Thoracic aorta (tissue), 2 donors: ENCODE data around the gene ELOVL5. TPM values are rescaled to one million over a fixed set of nuclear protein-coding genes. Genes with fewer than 3 reads are reported as not detected.

Experiments
- ATAC-seq: fragments of 150-250 bp; one replicate; pipeline ENCODE4 v1.8.0; 2017; ENCODE audit warnings: low read depth; ENCODE audit not compliant: insufficient number of reproducible peaks, low FRiP score
- DNase-seq: peaks from one replicate; pipeline ENCODE4 v3.0.0-alpha.2; 2020; ENCODE audit warnings: low spot score
- H3K27ac ChIP-seq, 2 donors: fragments of 200-600 bp; sonication (generic); 1 replicate in 1 of 2; 2 replicates in 1 of 2; pipeline ENCODE4 v1.5.1; 2016; ENCODE audit warnings: mild to moderate bottlenecking in 2 of 2, moderate library complexity in 2 of 2
- H3K27me3 ChIP-seq: fragments of 200-600 bp; sonication (generic); replicated peaks from 2 replicates; pipeline ENCODE4 v1.6.0; 2016; ENCODE audit warnings: mild to moderate bottlenecking; ENCODE audit not compliant: insufficient read depth
- H3K36me3 ChIP-seq: fragments of 200-600 bp; sonication (generic); one replicate; pipeline ENCODE4 v1.5.1; 2016
- H3K4me1 ChIP-seq, 2 donors: fragments of 200-600 bp; sonication (generic); 1 replicate in 1 of 2; 2 replicates in 1 of 2; pipeline versions ENCODE4 v1.5.1 to v1.6.0; 2016; ENCODE audit warnings: low read depth in 2 of 2, mild to moderate bottlenecking in 1 of 2; ENCODE audit not compliant: control insufficient read depth in 1 of 2
- H3K4me3 ChIP-seq: fragments of 200-600 bp; sonication (generic); 2 replicates; pipeline ENCODE4 v1.5.1; 2016; ENCODE audit warnings: mild to moderate bottlenecking
- H3K9me3 ChIP-seq: fragments of 200-600 bp; sonication (generic); 2 replicates; pipeline ENCODE4 v1.5.1; 2016
- total RNA-seq, 2 donors: library from RNA; depleted of rRNA; stranded (reverse); fragments of >200 nt; gene quantifications; one replicate each; pipeline versions ENCODE4 v1.1.0 to v1.2.3, GENCODE V29; 2016
- TF ChIP-seq, protein P1 (sequence below): fragments of 200-600 bp; sonication (generic); IDR thresholded peaks from one replicate; pipeline ENCODE4 v1.5.1; 2019; ENCODE audit warnings: antibody characterized with exemption

Gene ELOVL5
- total RNA-seq, 2 donors from 2014 or later, result 61.1 to 86.8 TPM

DNA sequence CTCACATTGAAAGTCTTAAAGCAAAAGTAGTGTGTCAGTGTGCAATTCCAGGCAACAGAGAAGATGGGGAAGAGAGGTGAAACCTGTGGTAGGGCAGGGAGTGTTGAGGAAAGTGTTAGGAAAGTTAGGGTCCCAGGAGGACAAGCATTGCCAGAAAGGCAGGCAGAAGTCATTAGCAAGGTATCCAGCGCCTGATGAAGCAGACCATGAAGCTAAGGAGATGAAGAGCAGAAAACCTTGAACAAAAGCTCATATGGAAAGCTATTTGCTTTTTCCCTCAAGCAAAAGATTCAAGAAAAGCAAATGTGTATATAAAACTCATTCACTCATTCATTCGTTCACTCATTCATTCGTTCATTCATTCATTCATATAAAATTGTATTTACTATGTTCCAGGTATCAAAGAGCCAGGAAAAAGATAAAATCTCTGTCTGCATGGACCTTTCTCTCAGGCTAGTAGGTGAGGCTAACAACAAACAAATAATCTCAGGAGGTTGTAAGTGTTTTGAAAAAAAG is 96.5 kb downstream of the ELOVL5 start:
- Histone ChIP-seq H3K4me1 (peaks cover 10 to 26% of the 10 kb centered on the region in 2 donors), H3K27me3 (no peaks in the 10 kb centered on the region), H3K9me3 (no peaks in the 10 kb centered on the region), H3K27ac (no peak overlapping the region), H3K4me3 (no peak overlapping the region), H3K36me3 (no peaks in the 10 kb centered on the region)
- DNase-seq, result no peak
- TF ChIP-seq, protein P1, sequence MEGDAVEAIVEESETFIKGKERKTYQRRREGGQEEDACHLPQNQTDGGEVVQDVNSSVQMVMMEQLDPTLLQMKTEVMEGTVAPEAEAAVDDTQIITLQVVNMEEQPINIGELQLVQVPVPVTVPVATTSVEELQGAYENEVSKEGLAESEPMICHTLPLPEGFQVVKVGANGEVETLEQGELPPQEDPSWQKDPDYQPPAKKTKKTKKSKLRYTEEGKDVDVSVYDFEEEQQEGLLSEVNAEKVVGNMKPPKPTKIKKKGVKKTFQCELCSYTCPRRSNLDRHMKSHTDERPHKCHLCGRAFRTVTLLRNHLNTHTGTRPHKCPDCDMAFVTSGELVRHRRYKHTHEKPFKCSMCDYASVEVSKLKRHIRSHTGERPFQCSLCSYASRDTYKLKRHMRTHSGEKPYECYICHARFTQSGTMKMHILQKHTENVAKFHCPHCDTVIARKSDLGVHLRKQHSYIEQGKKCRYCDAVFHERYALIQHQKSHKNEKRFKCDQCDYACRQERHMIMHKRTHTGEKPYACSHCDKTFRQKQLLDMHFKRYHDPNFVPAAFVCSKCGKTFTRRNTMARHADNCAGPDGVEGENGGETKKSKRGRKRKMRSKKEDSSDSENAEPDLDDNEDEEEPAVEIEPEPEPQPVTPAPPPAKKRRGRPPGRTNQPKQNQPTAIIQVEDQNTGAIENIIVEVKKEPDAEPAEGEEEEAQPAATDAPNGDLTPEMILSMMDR, result no peak
- no peak for ATAC-seq

DNA sequence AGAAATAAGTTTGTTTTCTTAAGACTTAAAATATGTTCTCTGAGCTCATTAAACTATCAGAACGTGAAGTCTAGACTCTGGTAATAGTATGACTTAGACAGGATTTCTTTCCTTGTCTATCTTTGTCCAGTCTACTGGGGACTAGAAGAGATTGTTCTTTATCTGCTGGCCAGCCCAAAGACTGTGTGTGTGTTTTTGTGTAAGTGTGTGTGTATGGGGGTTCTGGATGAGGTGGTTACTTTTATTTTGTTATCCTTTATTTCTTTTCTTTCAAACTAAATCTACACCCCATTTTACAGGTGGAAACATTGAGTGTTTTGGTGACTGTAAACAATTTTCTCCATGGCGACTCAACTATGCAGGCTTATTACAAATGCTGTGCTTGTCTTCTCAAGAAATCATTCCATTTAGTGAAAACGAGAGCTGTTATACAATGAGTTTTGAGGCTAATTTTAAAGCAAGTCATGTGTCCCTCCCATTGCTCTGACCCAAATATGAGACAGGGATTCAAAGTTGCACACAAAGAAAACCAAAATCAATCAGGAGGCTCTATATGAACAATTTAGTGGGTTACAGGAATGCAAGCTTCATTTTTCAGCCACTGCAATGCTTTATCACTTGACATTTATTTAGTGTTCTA is 97.6 kb downstream of the ELOVL5 start:
- H3K4me3 ChIP-seq, result no peak overlapping the region
- ATAC-seq (peak; percentile 45), DNase-seq (no peak)
- TF ChIP-seq, protein P1, result no peak
- H3K36me3 ChIP-seq, result no peaks in the 10 kb centered on the region
- H3K4me1 ChIP-seq, result peaks cover 10 to 26% of the 10 kb centered on the region in 2 donors
- no peaks in the 10 kb centered on the region for H3K9me3 ChIP-seq
- peak overlapping the region; percentile 7 to 79 for H3K27ac ChIP-seq
- H3K27me3 ChIP-seq, result no peaks in the 10 kb centered on the region

DNA sequence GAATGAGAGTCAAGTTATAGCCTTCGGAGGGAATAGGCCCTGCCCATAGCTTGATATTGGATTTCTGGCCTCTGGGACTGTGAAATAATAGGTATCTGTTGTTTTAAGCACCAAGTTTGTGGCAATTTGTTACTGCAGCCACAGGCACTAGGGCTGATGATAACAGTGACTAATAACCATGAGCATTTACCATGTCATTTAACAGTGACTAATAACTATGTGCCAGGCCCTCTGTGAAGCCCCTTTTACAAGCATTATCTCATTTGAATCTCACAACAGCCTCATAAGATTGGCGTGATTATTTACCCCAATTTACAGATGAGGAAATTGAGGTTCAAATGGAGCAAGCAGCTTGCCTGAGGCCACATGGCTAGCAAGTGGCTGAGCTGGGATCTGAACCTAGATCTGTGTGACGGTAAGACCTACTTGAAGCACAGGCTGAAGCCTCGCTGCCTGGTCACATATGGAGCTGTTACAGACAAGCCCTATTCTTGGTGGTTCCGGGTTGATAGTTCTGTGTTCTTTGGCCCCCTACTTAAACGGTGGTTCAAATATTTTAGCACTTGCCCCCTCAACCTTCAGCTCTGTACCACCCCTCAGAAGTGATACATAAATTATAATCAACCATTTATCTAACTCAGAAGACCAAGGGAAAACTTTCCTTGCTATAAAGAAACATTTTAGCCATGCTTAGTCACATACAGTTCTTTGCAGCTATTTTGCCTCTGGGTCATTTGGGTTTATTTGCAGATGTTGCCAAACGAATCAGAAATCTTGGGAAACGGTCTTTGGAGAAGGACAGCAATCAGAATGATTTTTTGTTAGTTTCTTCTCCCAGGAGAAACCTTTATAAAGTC is 98.3 kb downstream of the ELOVL5 start:
- peaks cover 10 to 26% of the 10 kb centered on the region in 2 donors for H3K4me1 ChIP-seq
- H3K27ac ChIP-seq, result peak overlapping the region; percentile 53 to 79
- peak; percentile 51 for ATAC-seq

DNA sequence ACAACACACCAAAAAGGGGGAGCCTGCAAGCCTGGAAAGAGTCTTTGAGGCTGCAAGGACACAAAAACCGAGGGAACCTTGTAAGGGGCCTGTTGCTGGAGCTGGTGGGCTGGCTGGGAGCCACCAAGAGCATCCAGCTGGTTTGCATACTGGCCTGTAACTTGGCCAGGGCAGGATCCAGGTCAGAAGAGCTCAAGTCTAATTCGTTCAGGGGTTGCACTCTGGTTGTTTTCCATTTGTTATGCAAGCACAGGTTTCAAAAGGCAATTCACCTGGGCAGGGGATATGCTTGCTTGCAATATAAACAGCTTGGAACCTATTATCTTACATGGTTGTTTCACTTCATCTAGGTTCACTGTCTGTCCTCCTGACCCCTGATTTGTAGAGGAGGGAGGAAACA is 101.8 kb downstream of the ELOVL5 start:
- no peak overlapping the region for H3K4me3 ChIP-seq
- peaks cover 10 to 23% of the 10 kb centered on the region in 2 donors for H3K4me1 ChIP-seq
- TF ChIP-seq, protein P1, result no peak
- no peak for DNase-seq
- H3K9me3 ChIP-seq, result no peaks in the 10 kb centered on the region
- ATAC-seq, result no peak
- no peaks in the 10 kb centered on the region for H3K36me3 ChIP-seq
- H3K27me3 ChIP-seq, result no peaks in the 10 kb centered on the region
- no peak overlapping the region for H3K27ac ChIP-seq

More for the DNA sequence above, 98.3 kb downstream of the ELOVL5 start:
- Histone ChIP-seq H3K4me3 (no peak overlapping the region), H3K9me3 (no peaks in the 10 kb centered on the region), H3K36me3 (no peaks in the 10 kb centered on the region), H3K27me3 (no peaks in the 10 kb centered on the region)
- TF ChIP-seq, protein P1, result no peak
- no peak for DNase-seq

DNA sequence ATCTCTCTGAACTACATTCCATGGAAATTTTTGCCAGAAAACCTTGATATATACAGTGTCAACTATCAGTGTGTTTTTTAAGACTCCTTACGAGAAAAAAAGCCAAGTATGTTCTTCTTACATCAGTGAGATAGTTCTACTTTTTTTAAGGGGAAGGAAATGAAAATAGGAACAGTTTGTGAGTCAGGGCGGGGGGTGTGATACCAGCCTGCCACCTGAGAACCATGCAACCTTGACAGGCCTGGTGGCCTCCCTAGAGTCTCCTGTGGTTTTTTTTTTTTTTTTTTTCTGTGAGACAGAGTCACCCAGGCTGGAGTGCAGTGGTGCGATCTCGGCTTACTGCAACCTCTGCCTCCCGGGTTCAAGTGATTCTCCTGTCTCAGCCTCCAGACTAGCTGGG is 103.8 kb downstream of the ELOVL5 start:
- TF ChIP-seq, protein P1, result no peak
- no peak overlapping the region for H3K27ac ChIP-seq
- H3K4me1 ChIP-seq, result peaks cover 5 to 7% of the 10 kb centered on the region in 2 donors
- H3K36me3 ChIP-seq, result no peaks in the 10 kb centered on the region
- no peaks in the 10 kb centered on the region for H3K27me3 ChIP-seq
- no peak for ATAC-seq
- DNase-seq, result no peak
- no peaks in the 10 kb centered on the region for H3K9me3 ChIP-seq
- H3K4me3 ChIP-seq, result no peak overlapping the region
